ENCODE results near the gene ITPK1.

ITPK1 gene

DNA sequence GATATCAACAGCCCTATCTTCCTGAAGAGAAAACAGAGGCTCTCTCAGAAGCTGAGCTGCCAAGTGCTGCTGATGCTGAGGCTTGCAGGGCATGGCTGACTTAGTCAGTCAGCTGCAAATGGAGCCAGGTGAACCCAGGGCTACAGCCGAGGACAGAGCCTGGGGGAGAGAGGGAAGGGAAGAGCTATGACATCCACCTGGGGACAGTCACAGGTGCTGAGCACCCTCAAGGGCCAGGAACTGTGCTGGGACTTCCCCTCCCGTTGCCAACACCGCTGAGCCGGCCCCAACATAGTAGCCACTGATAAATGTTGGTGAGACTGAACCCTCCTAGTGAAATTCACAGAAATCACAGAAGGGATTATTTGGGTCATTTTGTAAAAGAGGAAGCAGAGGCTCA, 199.5 kb downstream of the ITPK1 start:
- DNase-seq: no peak

DNA sequence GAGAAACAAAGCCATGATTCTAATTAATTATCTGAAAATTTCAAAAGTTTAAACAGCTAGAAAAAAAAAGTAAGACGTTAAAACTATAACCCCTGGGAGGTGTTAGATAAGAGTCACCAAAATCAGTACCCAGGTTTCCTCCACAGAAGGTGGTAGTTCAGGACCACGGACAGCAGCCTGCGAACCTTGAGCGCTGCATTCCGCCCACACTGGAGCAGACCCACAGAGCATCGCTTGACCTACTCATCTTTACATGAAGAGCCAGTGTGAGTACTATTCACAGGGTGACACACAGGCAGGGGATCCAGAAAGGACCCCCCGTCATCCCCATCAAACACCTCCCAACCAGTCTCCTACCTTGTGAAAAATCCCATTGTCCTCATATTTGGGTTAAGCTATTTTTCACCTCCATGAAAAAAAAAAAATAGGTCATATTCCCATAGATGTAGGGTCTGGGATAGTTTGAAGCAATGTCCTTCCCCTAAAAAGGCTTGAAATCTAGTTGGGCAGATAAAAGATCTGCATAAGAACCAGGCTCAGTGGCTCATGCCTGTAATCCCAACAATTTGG, 201.6 kb downstream of the ITPK1 start:
- DNase-seq: no peak

DNA sequence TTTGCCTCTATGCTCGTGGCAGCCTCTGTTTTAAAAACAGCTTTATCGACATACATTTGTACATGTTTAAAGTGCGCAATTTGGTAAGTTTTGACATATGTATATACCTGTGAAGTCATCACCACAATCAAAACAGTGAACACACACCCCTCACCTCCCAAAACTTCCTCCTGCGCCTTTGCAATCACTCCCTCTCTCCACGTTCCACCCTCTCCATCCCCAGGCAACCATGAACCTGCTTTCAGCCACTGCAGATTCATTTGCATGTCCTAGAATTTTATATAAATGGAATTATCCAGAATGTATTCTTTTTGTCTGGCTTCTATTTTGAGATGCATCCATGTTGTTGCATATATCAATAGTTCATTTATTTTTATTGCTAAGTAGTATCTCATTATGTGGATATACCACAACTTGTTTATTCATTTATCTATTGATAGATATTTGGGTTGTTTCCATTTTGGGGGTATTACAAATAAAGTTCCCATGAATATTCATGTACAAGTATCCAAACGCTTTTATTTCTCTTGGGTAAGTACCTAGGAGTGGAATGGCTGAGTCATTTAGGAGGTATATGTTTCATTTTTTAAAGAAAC, 208.3 kb downstream of the ITPK1 start:
- no peak for DNase-seq

DNA sequence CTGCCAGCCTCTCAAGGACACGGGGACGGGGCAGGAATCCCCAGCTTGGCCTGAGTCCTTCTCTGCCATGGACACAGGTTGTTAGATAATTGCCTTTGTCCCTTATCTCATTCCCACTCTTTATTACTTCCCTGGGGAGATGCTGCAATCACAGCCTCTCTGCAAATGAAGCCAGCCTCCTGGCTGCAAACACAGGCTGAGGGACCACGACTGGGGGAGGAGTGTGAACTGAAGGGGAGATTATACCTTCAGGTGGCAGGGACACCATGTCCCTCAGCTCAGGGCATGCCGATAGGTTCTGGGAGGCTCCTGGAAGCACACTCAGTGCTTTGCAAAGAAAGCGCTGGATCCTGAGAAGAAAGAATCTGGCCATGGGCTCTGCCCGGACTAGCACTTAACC, 208.9 kb downstream of the ITPK1 start:
- peak; percentile 19 for DNase-seq

DNA sequence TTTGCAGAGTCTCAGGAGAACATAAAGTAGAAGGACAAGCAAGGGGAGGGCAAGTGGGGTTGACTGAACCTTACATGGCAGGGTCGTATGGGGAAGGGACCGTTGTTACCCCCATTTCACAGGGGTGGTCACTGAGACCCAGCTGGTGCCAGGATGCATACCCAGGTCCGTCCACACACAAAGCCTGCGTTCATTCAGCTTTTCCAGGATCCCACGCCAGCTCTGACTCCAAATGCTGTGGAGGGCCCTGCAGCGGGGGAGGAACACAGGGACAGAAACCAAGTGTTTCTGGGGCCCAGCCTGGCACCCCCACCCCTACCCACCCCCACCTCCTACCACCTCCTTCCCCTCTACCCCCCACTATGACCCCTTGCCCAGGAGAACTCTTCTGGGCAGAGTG, 209.3 kb downstream of the ITPK1 start:
- no peak for DNase-seq

DNA sequence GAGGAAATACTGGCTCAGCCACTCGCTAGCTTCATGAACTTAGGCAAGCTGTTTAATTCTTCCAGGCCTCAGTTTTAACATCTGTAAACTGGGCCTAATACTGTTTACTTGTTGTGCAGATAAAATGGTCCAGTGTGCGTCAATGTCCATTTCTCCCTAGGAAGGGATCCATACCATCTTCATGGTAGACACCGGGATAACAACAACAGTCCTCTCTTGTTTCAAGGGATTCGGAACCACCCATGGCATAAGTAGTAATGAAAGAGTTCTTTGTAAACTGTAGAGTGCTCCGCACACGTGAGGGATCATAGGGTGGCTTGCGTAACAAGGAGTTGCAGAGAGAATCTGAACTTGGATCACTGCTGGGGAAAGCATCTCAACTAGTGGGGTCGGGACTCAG, 210.1 kb downstream of the ITPK1 start:
- DNase-seq: no peak

DNA sequence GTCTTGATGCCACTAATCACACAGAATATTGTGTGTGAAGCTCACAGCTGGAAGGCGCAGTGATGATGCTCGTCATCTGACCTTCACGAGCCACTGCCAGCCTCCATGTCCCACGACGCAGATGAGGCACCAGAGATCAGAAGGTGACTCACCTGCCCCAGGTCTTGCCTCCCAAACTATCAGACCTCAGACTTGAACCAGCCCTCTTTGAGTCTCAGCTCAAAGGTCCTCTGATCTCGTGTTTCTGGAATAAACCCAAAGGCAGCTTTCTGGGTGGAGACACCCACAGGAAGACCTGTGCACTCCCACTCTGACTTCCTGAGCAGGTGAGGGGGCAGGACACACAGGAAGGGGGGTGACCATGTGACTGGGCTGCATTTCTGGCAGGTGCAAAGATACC, 212.4 kb downstream of the ITPK1 start:
- DNase-seq: no peak

DNA sequence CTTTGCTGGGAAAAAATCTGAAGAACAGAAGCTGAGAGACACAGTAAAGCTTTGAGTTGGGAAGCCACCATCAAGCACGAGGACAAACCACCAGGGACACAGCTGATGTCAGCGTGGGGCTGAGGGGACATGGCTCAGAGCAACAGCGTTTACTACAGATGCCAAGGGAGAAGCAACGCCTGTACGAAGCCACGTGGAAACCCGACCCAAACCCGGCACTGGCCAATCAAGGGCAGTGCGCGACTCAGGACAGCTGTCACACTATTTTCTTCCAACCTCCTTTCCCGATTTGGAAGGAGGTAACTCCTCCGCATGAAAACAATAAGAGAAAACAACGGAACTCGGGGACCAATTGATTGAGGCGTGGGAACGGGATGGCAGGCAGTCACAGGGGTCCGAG, 213.0 kb downstream of the ITPK1 start:
- DNase-seq: no peak

DNA sequence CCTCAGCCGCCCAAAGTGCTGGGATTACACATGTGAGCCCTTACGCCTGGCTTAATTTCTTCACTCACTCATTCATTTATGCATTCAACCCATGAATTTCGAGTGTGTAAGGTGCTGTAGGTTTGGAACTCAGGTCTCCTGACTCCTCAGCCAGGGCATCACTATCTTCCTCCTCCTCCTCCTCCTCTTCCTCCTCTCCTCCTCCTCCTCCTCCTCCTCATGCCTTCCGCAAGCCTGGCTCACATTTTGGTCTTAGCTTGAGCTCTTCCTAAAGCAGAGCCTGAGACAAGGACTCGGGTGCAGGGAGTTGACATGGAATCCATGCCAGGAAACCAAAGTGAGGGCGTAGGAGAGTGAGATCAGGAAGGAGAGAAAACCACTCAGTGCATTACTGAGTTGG, 213.5 kb downstream of the ITPK1 start:
- no peak for DNase-seq

DNA sequence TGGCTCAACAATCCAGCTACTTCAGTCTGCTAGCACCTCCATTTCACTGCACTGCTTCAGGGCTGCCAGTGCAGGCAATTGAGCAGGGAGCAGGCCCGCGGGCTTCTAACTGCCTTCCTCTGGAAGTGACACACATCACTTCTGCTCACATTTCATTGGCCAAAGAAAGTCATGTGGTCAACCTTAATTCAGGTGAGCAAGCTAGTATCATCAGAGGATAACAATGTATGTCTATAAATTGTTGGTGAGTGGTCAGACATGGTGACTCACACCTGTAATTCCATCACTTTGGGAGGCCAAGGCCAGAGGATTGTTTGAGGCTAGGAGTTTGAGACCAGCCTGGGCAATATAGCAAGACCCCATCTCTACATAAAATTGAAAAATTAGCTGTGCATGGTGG, 215.1 kb downstream of the ITPK1 start:
- no peak for DNase-seq

DNA sequence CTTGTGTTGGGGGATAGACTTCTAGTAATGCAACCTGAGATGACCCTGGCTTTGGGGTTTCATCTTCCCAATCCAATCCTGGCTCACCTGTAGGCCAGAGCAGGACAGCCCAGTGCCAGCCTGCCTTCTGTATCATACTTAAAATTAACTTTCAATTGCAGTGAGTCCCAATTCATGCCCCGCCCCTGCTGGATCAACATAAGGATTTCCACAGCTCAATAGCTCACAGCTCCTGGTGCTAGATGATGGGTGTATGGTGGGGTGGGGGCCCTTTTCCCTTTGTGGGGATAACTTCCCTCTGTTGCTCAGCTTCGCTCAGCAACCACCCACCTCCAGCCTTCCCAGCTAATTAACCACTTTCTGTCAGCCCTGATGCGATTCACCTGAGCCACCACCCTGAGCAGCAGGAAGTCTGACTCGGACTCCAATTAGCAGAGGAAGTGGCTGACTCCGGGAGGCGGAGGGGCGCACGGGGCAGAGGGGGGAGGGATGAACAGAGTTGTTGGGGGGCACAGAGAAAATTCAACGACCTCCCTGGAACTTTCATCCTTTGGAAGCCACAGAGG, 217.1 kb downstream of the ITPK1 start:
- no peak for DNase-seq

DNA sequence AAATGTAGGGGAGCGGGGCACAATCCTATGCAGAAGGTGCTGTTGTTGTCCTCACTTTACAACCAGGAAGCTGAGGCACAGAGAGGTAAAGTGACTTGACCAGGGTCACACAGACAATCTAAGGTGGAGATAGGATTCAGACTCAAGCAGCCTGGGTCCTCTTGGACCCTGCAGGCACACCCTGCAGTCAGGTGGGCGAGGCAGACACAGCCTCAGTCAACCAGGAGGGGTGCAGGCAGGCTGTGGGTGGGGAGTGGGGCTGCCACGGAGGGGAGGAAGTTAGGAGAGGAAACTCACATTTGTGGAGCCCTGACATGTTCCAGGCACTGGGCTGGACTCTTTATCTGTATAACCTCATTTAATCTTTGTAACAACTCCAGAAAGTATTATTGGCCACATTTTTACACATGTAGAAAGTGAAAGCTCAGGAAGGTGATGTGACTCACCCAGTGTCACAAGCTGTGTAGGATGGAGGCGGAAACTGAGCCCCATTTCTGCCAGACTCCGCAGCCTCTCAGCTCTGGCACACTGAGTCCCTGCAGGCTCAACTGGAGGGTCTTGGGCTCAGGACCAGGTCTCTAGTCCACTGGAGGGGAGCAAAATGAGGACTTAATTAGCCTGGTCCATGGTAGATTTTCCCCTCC, 217.7 kb downstream of the ITPK1 start:
- no peak for DNase-seq

DNA sequence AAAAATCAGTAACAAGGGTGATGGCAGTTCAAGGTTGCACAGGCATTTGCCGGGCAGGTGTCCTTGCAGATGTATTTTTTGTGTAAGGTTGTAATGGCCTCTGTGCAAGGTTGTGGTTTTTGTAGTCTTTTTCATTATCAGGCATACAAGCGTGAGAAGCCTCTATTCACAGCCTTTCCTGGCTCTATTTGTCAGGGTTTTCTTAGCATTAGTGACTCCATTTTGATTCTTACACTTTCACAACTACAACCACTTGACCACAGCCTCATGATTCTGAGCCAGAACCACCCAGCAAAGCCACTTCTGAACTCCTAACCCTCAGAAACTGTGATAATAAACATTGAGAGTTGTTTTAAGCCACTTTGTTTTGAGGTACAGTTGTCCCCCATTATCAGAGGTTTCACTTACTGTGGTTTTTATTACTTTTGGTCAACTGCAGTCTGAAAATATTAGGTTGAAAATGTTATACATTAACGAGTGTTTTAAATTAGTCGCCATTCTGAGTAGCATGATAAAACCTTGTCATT, 220.3 kb downstream of the ITPK1 start:
- DNase-seq: no peak

DNA sequence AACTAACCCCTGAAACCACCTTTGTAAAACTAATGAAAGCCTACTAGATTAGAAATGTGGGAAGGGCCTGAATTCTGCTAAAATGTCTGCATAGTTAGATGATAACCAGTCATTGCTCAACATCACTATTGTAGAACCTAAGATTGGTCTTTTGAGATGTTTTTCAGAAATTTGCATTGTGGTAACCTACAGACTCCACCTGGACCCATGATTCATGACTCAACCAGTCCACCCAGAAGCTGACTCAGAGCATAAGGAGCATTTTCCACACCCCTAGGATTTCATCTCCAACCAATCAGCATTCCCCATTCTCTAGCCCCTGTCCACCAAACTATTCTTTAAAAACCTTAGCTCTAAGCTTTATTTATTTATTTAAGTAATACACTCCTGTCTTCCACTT, 223.1 kb downstream of the ITPK1 start:
- DNase-seq: no peak

DNA sequence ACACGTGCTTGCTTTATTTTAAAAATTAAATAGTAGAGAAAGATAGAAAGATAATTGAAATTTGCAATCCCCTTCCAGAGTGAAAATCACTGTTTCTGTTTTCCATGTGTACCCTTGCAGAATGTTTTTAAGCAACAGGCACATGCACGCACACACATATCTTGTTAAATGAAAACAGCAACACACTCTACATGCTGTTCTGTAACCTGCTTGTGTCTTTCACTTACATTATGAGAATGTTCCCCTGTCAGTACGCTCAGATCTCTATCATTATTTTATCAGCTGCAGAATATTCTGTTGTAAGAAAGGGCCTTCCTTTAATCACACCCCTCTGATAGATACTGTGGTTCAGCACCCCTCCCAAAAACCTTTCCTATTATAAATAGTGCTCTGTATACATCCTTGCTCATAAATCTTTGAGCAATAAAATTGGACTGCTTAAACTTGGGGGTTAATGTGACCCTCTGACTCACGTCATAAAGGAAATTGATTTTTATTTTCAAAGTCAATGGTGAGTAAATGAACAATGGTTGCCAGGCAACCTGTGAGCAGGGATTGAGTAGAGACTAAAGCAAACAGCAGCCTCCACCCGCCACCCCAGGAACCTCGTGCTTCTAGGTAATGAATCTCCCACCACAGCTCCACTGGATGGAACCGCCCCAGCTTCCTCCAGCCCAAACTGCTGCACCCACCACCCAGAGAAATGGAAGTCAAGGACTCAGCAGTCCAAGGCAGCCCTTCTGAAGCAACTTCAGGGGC, 224.7 kb downstream of the ITPK1 start:
- peak; percentile 92 for DNase-seq

DNA sequence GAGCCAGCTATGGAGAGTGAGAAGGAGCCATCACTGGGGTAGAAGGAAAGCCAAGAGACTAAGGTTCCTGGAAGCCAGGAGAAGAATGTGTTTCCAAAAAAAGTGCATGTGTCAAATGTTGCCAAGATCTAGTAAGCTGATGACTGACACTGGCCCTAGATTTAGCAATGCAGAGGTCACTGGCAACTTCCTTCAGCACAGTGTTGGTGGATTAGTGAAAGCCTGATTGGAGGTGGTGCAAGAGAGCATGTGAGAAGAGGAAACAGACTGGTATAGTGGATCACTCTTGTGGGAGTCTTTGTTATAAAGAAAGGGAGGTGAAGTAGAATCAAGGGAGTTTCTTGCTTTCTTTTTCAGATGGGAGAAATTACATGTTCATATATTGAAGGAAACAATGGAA, 226.8 kb downstream of the ITPK1 start:
- DNase-seq: no peak

DNA sequence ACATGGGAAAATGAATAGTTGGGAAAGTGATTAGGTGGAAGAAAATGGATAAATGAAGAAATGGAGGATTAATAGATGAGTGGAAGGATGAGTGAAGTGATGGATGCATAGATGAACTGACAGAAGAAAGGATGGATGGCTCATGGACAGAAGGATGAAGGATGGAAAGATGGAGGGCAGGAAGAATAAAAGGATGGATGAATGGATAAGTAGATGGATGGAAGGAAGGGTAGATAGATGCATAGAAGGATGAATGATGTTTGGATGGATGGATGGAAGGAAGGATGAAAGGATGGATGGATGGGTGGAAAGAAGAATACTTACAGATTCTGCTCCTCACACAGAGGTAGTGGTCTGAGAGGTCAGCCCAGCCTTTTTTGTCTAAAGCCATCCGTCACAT, 228.6 kb downstream of the ITPK1 start:
- DNase-seq: no peak

Measured in NCI-H1092 treated with DMSO at 0.1 percent for 48 hours (cell line).